ENCODE results near the gene SLC9A9.

DNA sequence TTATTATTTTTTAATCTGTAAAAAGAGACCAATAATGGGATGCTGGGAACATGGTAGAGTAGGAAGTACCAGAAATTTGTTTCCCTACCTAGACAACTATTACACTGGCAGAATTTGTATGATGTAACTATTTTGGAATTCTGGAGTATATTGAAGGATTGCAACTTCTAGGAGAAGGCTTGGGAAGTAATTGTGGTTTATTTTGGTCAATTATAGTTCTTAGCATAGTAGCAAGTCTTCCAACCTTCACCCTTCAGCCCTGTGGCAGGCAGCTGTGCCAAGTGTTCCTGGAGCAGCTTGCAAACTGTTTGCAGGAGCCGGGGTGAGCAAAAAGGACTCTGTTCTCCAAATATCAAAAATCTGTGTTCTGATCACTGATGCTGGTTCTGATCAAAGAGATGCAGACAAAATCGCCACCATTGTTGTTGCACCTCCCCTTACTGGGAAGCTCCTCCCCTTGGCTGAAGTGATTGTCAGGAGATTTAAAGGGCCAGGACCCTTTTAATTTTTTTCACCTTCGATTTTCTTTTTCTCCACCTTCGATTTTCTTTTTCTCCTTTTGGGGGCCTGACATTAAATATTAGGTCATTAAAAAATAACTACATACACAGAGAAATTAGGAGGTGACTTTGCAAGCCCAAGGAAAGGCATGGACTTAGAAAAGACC is 363.3 kb downstream of the SLC9A9 start:
- TF ChIP-seq CTCF (conservative IDR thresholded peaks at IDR 0.05; ENCODE audit: low read depth, low read length) (no peak), EZH2 (IDR thresholded peaks at IDR 0.05; ENCODE audit: borderline replicate concordance, low read depth, low read length, poor library complexity, severe bottlenecking) (no peak)
